WTC11 (cell line): ENCODE measurements around the gene B3GNT7. TPM values are rescaled to one million over a fixed set of nuclear protein-coding genes. Genes with fewer than 3 reads are reported as not detected.
A peak's percentile ranks its signal among the peaks of the same experiment; 100 is the strongest.

Source experiments
- ATAC-seq: fragments of 200-7000 bp; cut with Tn5 transposase; 2 replicates; pipeline ENCODE4 v1.10.0; 2021; ENCODE audit warnings: mild to moderate bottlenecking, moderate library complexity
- CTCF ChIA-PET: fragments of 300-600 bp; sonication (Branson Sonifier 250); formaldehyde crosslinking; loops from one replicate; lab custom pipeline; 2021; ENCODE audit warnings: antibody characterized with exemption; lab: Charles Lee
- POLR2A ChIA-PET: fragments of 350-600 bp; sonication (Branson Sonifier 250); formaldehyde crosslinking; loops from one replicate; lab custom pipeline; 2021; ENCODE audit warnings: antibody characterized with exemption; lab: Charles Lee
- DNase-seq: peaks from one replicate; pipeline ENCODE4 v3.0.0; 2021; ENCODE audit warnings: low spot score
- H3K27ac Mint-ChIP-seq: 2 replicates; pipeline ENCODE4 v1.8.0; 2021; ENCODE audit warnings: mixed read lengths
- H3K27me3 Mint-ChIP-seq: 2 replicates; pipeline ENCODE4 v1.8.0; 2021; ENCODE audit warnings: low read depth, mild to moderate bottlenecking, moderate library complexity, mixed read lengths
- H3K36me3 Mint-ChIP-seq: 2 replicates; pipeline ENCODE4 v1.8.0; 2021; ENCODE audit warnings: mixed read lengths
- H3K4me1 Mint-ChIP-seq: 2 replicates; pipeline ENCODE4 v1.8.0; 2022; ENCODE audit warnings: mixed read lengths
- H3K4me3 Mint-ChIP-seq: 2 replicates; pipeline ENCODE4 v1.8.0; 2021; ENCODE audit warnings: mild to moderate bottlenecking, moderate library complexity, mixed read lengths
- H3K9me3 Mint-ChIP-seq: 2 replicates; pipeline ENCODE4 v1.8.0; 2021; ENCODE audit warnings: mixed read lengths
- AR ChIP-seq: fragments of 250-450 bp; sonication (Bioruptor Pico); IDR thresholded peaks from 2 replicates; pipeline ENCODE4 v1.9.0; 2021; ENCODE audit warnings: mild to moderate bottlenecking
- CBFB ChIP-seq: sonication (generic); formaldehyde crosslinking; IDR thresholded peaks from 2 replicates; pipeline ENCODE4 v1.8.1; 2022; ENCODE audit warnings: mild to moderate bottlenecking, low read depth, missing genetic modification reagents
- EMX1 ChIP-seq: fragments of 250-450 bp; sonication (Bioruptor Pico); IDR thresholded peaks from 2 replicates; pipeline ENCODE4 v1.8.0; 2021; ENCODE audit warnings: mild to moderate bottlenecking
- ERG ChIP-seq: fragments of 250-450 bp; sonication (Bioruptor Pico); IDR thresholded peaks from 2 replicates; pipeline ENCODE4 v1.8.0; 2021; ENCODE audit warnings: mild to moderate bottlenecking
- FOXJ3 ChIP-seq: sonication (generic); formaldehyde crosslinking; IDR thresholded peaks from 2 replicates; pipeline ENCODE4 v1.9.0; 2021; ENCODE audit warnings: missing genetic modification reagents, mild to moderate bottlenecking, borderline replicate concordance
- FOXP4 ChIP-seq: sonication (generic); formaldehyde crosslinking; IDR thresholded peaks from 2 replicates; pipeline ENCODE4 v1.8.0; 2022; ENCODE audit warnings: mild to moderate bottlenecking, missing genetic modification reagents
- NFE2L1 ChIP-seq: sonication (generic); formaldehyde crosslinking; IDR thresholded peaks from 2 replicates; pipeline ENCODE4 v1.8.1; 2023; ENCODE audit warnings: missing genetic modification reagents
- OVOL2 ChIP-seq: fragments of 250-450 bp; sonication (Bioruptor Pico); IDR thresholded peaks from 2 replicates; pipeline ENCODE4 v1.9.0; 2021; ENCODE audit warnings: mild to moderate bottlenecking, borderline replicate concordance
- PRDM15 ChIP-seq: sonication (generic); formaldehyde crosslinking; IDR thresholded peaks from 2 replicates; pipeline ENCODE4 v1.8.0; 2022; ENCODE audit warnings: missing genetic modification reagents
- PREB ChIP-seq: sonication (generic); formaldehyde crosslinking; IDR thresholded peaks from 2 replicates; pipeline ENCODE4 v1.8.1; 2022; ENCODE audit warnings: mild to moderate bottlenecking, missing genetic modification reagents, moderate library complexity, borderline replicate concordance
- PRRX2 ChIP-seq: fragments of 250-450 bp; sonication (Bioruptor Pico); IDR thresholded peaks from 2 replicates; pipeline ENCODE4 v1.8.0; 2021; ENCODE audit warnings: mild to moderate bottlenecking
- RELA ChIP-seq: sonication (generic); formaldehyde crosslinking; IDR thresholded peaks from 2 replicates; pipeline ENCODE4 v1.8.1; 2022; ENCODE audit warnings: missing genetic modification reagents, mild to moderate bottlenecking, borderline replicate concordance
- RORB ChIP-seq: fragments of 250-450 bp; sonication (Bioruptor Pico); IDR thresholded peaks from 2 replicates; pipeline ENCODE4 v1.9.0; 2021; ENCODE audit warnings: mild to moderate bottlenecking
- SP1 ChIP-seq: sonication (generic); formaldehyde crosslinking; conservative IDR thresholded peaks from 2 replicates; pipeline ENCODE4 v1.8.1; 2022; ENCODE audit warnings: missing genetic modification reagents
- TEAD1 ChIP-seq: sonication (generic); formaldehyde crosslinking; IDR thresholded peaks from 2 replicates; pipeline ENCODE4 v1.8.0; 2022; ENCODE audit warnings: mild to moderate bottlenecking, missing genetic modification reagents
- USF1 ChIP-seq: sonication (generic); formaldehyde crosslinking; IDR thresholded peaks from 2 replicates; pipeline ENCODE4 v1.8.0; 2022; ENCODE audit warnings: mild to moderate bottlenecking, missing genetic modification reagents
- ZNF121 ChIP-seq: sonication (generic); formaldehyde crosslinking; IDR thresholded peaks from 2 replicates; pipeline ENCODE4 v1.8.0; 2023; ENCODE audit warnings: missing genetic modification reagents
- ZNF317 ChIP-seq: sonication (generic); formaldehyde crosslinking; IDR thresholded peaks from 2 replicates; pipeline ENCODE4 v1.8.1; 2023; ENCODE audit warnings: low read depth, mild to moderate bottlenecking, moderate library complexity, missing genetic modification reagents, borderline replicate concordance
- ZNF423 ChIP-seq: fragments of 250-450 bp; sonication (Bioruptor Pico); IDR thresholded peaks from 2 replicates; pipeline ENCODE4 v2.1.2; 2022; ENCODE audit warnings: mild to moderate bottlenecking, moderate library complexity
- ZNF512 ChIP-seq: sonication (generic); formaldehyde crosslinking; IDR thresholded peaks from 2 replicates; pipeline ENCODE4 v1.8.1; 2022; ENCODE audit warnings: missing genetic modification reagents, borderline replicate concordance
- total RNA-seq: library from RNA; stranded (reverse); gene quantifications from 3 replicates; pipeline ENCODE4 v1.2.3, GENCODE V29; 2021

B3GNT7 gene
- total RNA-seq, 1 experiment from 2014 or later, result 151 TPM

GRCh38 chr2:231413921-231414476, 18.5 kb downstream of the B3GNT7 start:
- Mint-ChIP-seq H3K4me3 (peak overlapping the region; percentile 53), H3K27ac (peak overlapping the region; percentile 89), H3K4me1 (peaks cover 50% of the 10 kb centered on the region), H3K27me3 (no peaks in the 10 kb centered on the region), H3K9me3 (peaks cover 9% of the 10 kb centered on the region), H3K36me3 (peaks cover 18% of the 10 kb centered on the region)
- POLR2A ChIA-PET, result interaction anchor here (0.7 to 1.3 kb wide), 2 partner anchors 14 to 221 kb away, joined by 3 to 4 read pairs; no protein-coding TSS in a partner anchor
- DNase-seq (no peak), ATAC-seq (no peak)
- no peak for TF ChIP-seq FOXJ3 (CRISPR knock-in tag)
- TF ChIP-seq RELA (CRISPR knock-in tag), result no peak
- TF ChIP-seq EMX1 (CRISPR knock-in tag), result no peak
- no peak for TF ChIP-seq NFE2L1 (CRISPR knock-in tag)
- CTCF ChIA-PET, result interaction anchor here (0.7 to 5.8 kb wide), 16 partner anchors 8 to 222 kb away, joined by 3 to 58 read pairs (median 6); no protein-coding TSS in a partner anchor

- ChIA-PET CTCF (interaction anchor here (5.8 kb wide), 1 partner anchor 37 kb away, joined by 58 read pairs; no protein-coding TSS in a partner anchor), POLR2A (no interaction called here)
- no peak for DNase-seq
- peaks cover 44% of the 10 kb centered on the region for H3K4me1 Mint-ChIP-seq
- no peaks in the 10 kb centered on the region for H3K27me3 Mint-ChIP-seq
- peaks cover 14% of the 10 kb centered on the region for H3K36me3 Mint-ChIP-seq
- TF ChIP-seq SP1 (CRISPR knock-in tag), result no peak
- TF ChIP-seq PRDM15 (CRISPR knock-in tag), result no peak
- no peak for TF ChIP-seq NFE2L1 (CRISPR knock-in tag)
- TF ChIP-seq ZNF317 (CRISPR knock-in tag), result no peak
- TF ChIP-seq USF1, result no peak
- TF ChIP-seq CBFB (CRISPR knock-in tag), result no peak
- no peak for TF ChIP-seq FOXJ3 (CRISPR knock-in tag)
- TF ChIP-seq AR (CRISPR knock-in tag), result no peak
- no peak for TF ChIP-seq OVOL2 (CRISPR knock-in tag)
- no peak for TF ChIP-seq PREB (CRISPR knock-in tag)
- TF ChIP-seq ZNF423 (CRISPR knock-in tag), result no peak
- no peak for TF ChIP-seq RORB
- no peak for TF ChIP-seq PRRX2
- no peak for TF ChIP-seq FOXP4 (CRISPR knock-in tag)
- no peak for TF ChIP-seq ZNF512 (CRISPR knock-in tag)
- no peak for TF ChIP-seq TEAD1 (CRISPR knock-in tag)
- TF ChIP-seq ZNF121 (CRISPR knock-in tag), result no peak
- no peak for TF ChIP-seq ERG
- ATAC-seq, result no peak
- no peak overlapping the region for H3K27ac Mint-ChIP-seq
- H3K9me3 Mint-ChIP-seq, result peaks cover 7% of the 10 kb centered on the region
- no peak overlapping the region for H3K4me3 Mint-ChIP-seq
These were observed 19.5 kb downstream of the B3GNT7 start for GRCh38 chr2:231415029-231415428.
